ENCODE measurements around the gene PWWP2B. TPM values are rescaled to one million over a fixed set of nuclear protein-coding genes. Genes with fewer than 3 reads are reported as not detected.

The PWWP2B gene
- total and polyA plus RNA-seq, 2 of the 8 experiments (the other 6 are each of a cell fraction or from before 2014, with no cell fraction given): 5.3 to 10.8 TPM

DNA sequence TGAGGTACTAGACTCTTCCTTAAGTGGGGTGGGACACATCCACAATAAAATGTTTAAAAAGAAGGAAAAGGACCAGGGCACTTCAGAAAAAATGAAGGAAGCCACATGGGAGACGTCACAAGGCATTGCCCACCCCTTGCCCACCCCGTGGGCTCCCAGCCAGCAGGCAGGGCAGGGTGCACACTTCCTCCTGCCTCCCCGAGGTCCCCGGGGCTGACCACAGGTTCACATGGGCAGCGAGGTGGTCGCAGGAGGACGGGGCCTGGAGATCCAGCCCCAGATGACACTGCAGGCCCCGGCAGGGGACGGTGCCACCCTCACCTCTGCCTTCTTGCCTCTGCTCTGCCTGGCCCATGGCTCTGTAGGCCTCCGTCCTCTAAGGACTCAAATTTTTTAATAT lies 45.6 kb downstream of the PWWP2B start:
- Histone ChIP-seq H4K20me1 (replicated peaks in 1 of 2; ENCODE audit: control insufficient read depth in 1 of 2, insufficient read depth in 2 of 2, low read length in 2 of 2) (peaks cover 0 to 8% of the 10 kb centered on the region in 2 experiments), H3K9ac (replicated peaks in 1 of 4; ENCODE audit: extremely low read depth in 1 of 4, low read depth in 3 of 4, low read length in 3 of 4) (no peak overlapping the region), H3K18ac (ENCODE audit: extremely low read depth, low read length) (no peak overlapping the region), H4K8ac (ENCODE audit: extremely low read depth, insufficient read depth, low read length) (no peak overlapping the region), H3K4me2 (ENCODE audit: insufficient read depth in 1 of 2, low read depth in 2 of 2, low read length in 2 of 2) (no peak overlapping the region), H3K27me3 (replicated peaks in 1 of 4; ENCODE audit: control insufficient read depth in 3 of 4, extremely low read depth in 1 of 4, insufficient read depth in 3 of 4, low read length in 3 of 4) (no peaks in the 10 kb centered on the region), H2BK15ac (ENCODE audit: low read length) (no peak overlapping the region), H3K23me2 (ENCODE audit: low read depth, low read length) (peaks cover 6% of the 10 kb centered on the region), H4K91ac (replicated peaks; ENCODE audit: insufficient read length, low read length) (peak overlapping the region; percentile 15), H2AFZ (ENCODE audit: low read length) (no peak overlapping the region), H3K4me1 (replicated peaks in 1 of 4; ENCODE audit: control insufficient read depth in 3 of 4, insufficient read depth in 4 of 4, low read length in 3 of 4) (peaks cover 3 to 24% (median 14%) of the 10 kb centered on the region in 4 experiments; a peak in 6 of 7 replicates), H3K23ac (ENCODE audit: insufficient read length) (no peak overlapping the region), H3K79me2 (ENCODE audit: control insufficient read depth in 1 of 2, insufficient read depth in 2 of 2, low read length in 2 of 2) (no peaks in the 10 kb centered on the region), H2BK20ac (ENCODE audit: low read length) (no peak overlapping the region), H3K79me1 (ENCODE audit: low read depth, low read length) (peaks cover 3% of the 10 kb centered on the region), H2BK5ac (ENCODE audit: low read depth, low read length) (no peak overlapping the region), H4K5ac (ENCODE audit: insufficient read length, low read depth, low read length) (no peak overlapping the region), H3K14ac (ENCODE audit: insufficient read length) (no peak overlapping the region), H3K27ac (ENCODE audit: low read depth, low read length) (no peak overlapping the region), H3K9me3 (ENCODE audit: insufficient read depth in 2 of 2, low read depth in 1 of 2, low read length in 1 of 2) (no peaks in the 10 kb centered on the region), H3K4me3 (ENCODE audit: extremely low read depth in 1 of 4, insufficient read depth in 2 of 4, low read depth in 3 of 4, low read length in 4 of 4) (no peak overlapping the region), H2BK120ac (replicated peaks; ENCODE audit: low read depth, low read length) (no peak overlapping the region), H3K56ac (replicated peaks; ENCODE audit: insufficient read length, low read depth, low read length) (no peak overlapping the region), H2AK5ac (ENCODE audit: low read depth, low read length) (no peak overlapping the region), H3K36me3 (ENCODE audit: control insufficient read depth in 2 of 4, insufficient read depth in 4 of 4, low read length in 3 of 4) (no peaks in the 10 kb centered on the region; a peak in 1 of 8 replicates), H3K4ac (replicated peaks; ENCODE audit: insufficient read length, low read depth, low read length) (no peak overlapping the region), H2BK12ac (ENCODE audit: low read depth, low read length) (peak overlapping the region; percentile 50; the same call in 1 of the 2 replicates)
- WGBS, 2 experiments (ENCODE audit: extremely low coverage in 1 of 2, insufficient coverage in 1 of 2, insufficient read length in 1 of 2, insufficient replicate concordance in 2 of 2, low coverage in 1 of 2, low lambda C conversion rate in 2 of 2, missing lambda C conversion rate in 1 of 2): 84% methylated on average over 10 of the region's 10 CpGs; no CpG with 5 or more reads in 1 of the 2 experiments
- ChIA-PET POLR2A (ENCODE audit: partially characterized antibody) (interaction anchor here (1.6 kb wide), 1 partner anchor 19 kb away, joined by 3 read pairs; no protein-coding TSS in a partner anchor), CTCF (ENCODE audit: partially characterized antibody) (interaction anchor here (1.6 kb wide), 1 partner anchor 24 kb away, joined by 4 read pairs; no protein-coding TSS in a partner anchor)
- FAIRE-seq (no peak), DNase-seq (ENCODE audit: low read depth in 1 of 2, low spot score in 2 of 2) (no peak)
- TF ChIP-seq SIN3A (conservative IDR thresholded peaks at IDR 0.05 in 1 of 2, IDR thresholded peaks at IDR 0.05 in 1 of 2; ENCODE audit: low read depth in 1 of 2, low read length in 2 of 2) (no peak), CBX8 (IDR thresholded peaks at IDR 0.05; ENCODE audit: borderline replicate concordance, low read depth, low read length) (no peak), TAF1 (IDR thresholded peaks at IDR 0.05; ENCODE audit: low read depth, low read length) (no peak), POU5F1 (IDR thresholded peaks at IDR 0.05; ENCODE audit: low read depth, low read length) (no peak), KDM5A (IDR thresholded peaks at IDR 0.05; ENCODE audit: low read length) (no peak), CHD1 (IDR thresholded peaks at IDR 0.05; ENCODE audit: low read depth, low read length) (no peak), POLR2A (IDR thresholded peaks at IDR 0.05; ENCODE audit: control extremely low read depth in 1 of 2, low read depth in 2 of 2, low read length in 2 of 2) (no peak), EGR1 (IDR thresholded peaks at IDR 0.05; ENCODE audit: borderline replicate concordance, low read depth, low read length) (no peak), ZNF274 (IDR thresholded peaks at IDR 0.05; ENCODE audit: borderline replicate concordance, extremely low read depth, low read length) (no peak)

Measured in H1 (cell line).